PC-3 (cell line): Measurements from ENCODE around the gene TANGO2.

Experiments
- EZH2 ChIP-seq: fragments of 300-600 bp; sonication (generic); IDR thresholded peaks from one replicate; pipeline ENCODE4 v1.6.1; 2017; ENCODE audit warnings: antibody characterized with exemption, mild to moderate bottlenecking, low read length; ENCODE audit not compliant: unreplicated experiment
- TF ChIP-seq, protein P1 (sequence below): fragments of 300-600 bp; sonication (generic); conservative IDR thresholded peaks from 2 replicates; pipeline ENCODE4 v1.5.1; 2017; ENCODE audit warnings: antibody characterized with exemption, low read depth, mild to moderate bottlenecking, low read length

DNA sequence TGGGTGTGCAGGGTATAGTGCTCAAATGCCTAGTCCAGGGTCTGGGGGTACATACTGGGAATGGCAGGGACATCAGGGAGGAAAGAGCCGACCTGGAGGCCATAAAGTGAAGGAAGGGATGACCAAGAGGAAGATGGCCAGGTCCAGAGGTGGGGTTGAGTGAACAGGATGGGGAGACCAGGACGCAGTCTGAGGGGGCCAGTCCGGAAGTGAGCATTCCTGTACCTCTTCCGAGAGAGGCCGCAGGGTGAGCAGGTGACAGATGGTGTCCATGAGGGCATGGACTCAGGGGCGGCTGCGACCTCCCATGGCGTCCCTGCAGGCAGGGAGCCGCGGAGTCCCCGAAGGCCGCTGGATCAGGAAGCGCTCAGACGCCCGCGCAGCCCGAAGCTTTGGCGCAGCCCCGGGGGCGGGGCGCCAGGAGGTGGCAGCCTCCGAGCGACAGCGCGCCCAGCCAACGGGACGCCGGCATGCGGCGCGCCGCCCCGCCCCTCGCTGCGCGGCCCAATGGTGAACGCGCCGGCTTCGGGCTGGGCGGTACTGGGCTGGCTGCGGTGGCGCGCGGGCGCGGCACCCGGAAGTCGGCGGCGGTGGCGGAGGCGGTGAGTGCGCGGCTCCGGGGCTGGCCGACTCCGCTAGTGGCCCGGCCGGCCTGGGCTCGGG is at the start of gene TANGO2:
- TF ChIP-seq EZH2: no peak
- TF ChIP-seq, protein P1, sequence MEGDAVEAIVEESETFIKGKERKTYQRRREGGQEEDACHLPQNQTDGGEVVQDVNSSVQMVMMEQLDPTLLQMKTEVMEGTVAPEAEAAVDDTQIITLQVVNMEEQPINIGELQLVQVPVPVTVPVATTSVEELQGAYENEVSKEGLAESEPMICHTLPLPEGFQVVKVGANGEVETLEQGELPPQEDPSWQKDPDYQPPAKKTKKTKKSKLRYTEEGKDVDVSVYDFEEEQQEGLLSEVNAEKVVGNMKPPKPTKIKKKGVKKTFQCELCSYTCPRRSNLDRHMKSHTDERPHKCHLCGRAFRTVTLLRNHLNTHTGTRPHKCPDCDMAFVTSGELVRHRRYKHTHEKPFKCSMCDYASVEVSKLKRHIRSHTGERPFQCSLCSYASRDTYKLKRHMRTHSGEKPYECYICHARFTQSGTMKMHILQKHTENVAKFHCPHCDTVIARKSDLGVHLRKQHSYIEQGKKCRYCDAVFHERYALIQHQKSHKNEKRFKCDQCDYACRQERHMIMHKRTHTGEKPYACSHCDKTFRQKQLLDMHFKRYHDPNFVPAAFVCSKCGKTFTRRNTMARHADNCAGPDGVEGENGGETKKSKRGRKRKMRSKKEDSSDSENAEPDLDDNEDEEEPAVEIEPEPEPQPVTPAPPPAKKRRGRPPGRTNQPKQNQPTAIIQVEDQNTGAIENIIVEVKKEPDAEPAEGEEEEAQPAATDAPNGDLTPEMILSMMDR: no peak
